HUES64 (cell line): ENCODE results near the gene KIR2DL1. TPM values are rescaled to one million over a fixed set of nuclear protein-coding genes. Genes with fewer than 3 reads are reported as not detected.
"Not testable (repeated sequence)": the region's sequence is repeated elsewhere in the genome, so short reads cannot be mapped to it uniquely, and the experiment has no call there.

Source experiments
- H3K27ac ChIP-seq: 2 replicates; pipeline ENCODE4 v1.7.0; 2013; ENCODE audit warnings: low read depth, low read length, inconsistent platforms
- H3K27me3 ChIP-seq: 2 replicates; pipeline ENCODE4 v1.6.1; 2013; ENCODE audit warnings: mild to moderate bottlenecking, low read length; ENCODE audit not compliant: insufficient read depth
- H3K36me3 ChIP-seq: 2 replicates; pipeline ENCODE4 v1.6.1; 2013; ENCODE audit warnings: mild to moderate bottlenecking, low read length; ENCODE audit not compliant: insufficient read depth
- H3K4me1 ChIP-seq: 2 replicates; pipeline ENCODE4 v1.6.1; 2013; ENCODE audit warnings: mild to moderate bottlenecking, low read length, moderate library complexity; ENCODE audit not compliant: insufficient read depth
- H3K4me3 ChIP-seq: 2 replicates; pipeline ENCODE4 v1.5.1; 2013; ENCODE audit warnings: mild to moderate bottlenecking, low read length, moderate library complexity
- H3K9ac ChIP-seq: 2 replicates; pipeline ENCODE4 v1.6.1; 2013; ENCODE audit warnings: mild to moderate bottlenecking, low read depth, low read length
- H3K9me3 ChIP-seq: 2 replicates; pipeline ENCODE4 v1.6.1; 2013; ENCODE audit warnings: low read depth, low read length; ENCODE audit not compliant: insufficient read depth
- WGBS: fragments of 150-250, 120-280 bp; methylation state at CpG from one replicate; pipeline ENCODE4 v1.1.7; 2013; ENCODE audit warnings: missing lambda C conversion rate; 5-methylcytosine and 5-hydroxymethylcytosine counted together
- polyA plus RNA-seq, 2 experiments: library from polyadenylated mRNA; stranded (reverse); fragments of 50-300 nt; gene quantifications; one replicate each; pipeline ENCODE4 v1.2.3, GENCODE V29; 2013

KIR2DL1 gene
- polyA plus RNA-seq (2013, experiment 1 of 2) = not detected
- not detected for polyA plus RNA-seq (2013, experiment 2 of 2)

GRCh38 chr19:54769646-54770045 lies at the start of gene KIR2DL1:
KIR2DL1 (plus strand) TSS chr19:54769793; CDS start chr19:54769851, 58 bp downstream.
- not testable (repeated sequence) for H3K4me1 ChIP-seq, H3K9ac ChIP-seq, H3K27me3 ChIP-seq, H3K4me3 ChIP-seq, H3K27ac ChIP-seq, H3K36me3 ChIP-seq
- peaks cover 11% of the 10 kb centered on the region; the same call in 1 of the 2 replicates for H3K9me3 ChIP-seq
- 90% methylated on average over 15 of the region's 15 CpGs for WGBS

GRCh38 chr19:54724142-54724541 lies 45.5 kb upstream of the KIR2DL1 start, which contains the start of gene KIR3DL3:
KIR3DL3 (plus strand) TSS chr19:54724442; CDS start chr19:54724497, 55 bp downstream.
- H3K4me1 ChIP-seq = no peaks in the 10 kb centered on the region
- no peak within 1 kb of the TSS for H3K4me3 ChIP-seq
- H3K27ac ChIP-seq = no peak within 1 kb of the TSS
- no peaks in the 10 kb centered on the region for H3K36me3 ChIP-seq
- 80% methylated on average over 9 of the region's 9 CpGs for WGBS
- no peaks in the 10 kb centered on the region for H3K27me3 ChIP-seq
- H3K9ac ChIP-seq = no peak within 1 kb of the TSS
- peaks cover 97% of the 10 kb centered on the region for H3K9me3 ChIP-seq

DNA sequence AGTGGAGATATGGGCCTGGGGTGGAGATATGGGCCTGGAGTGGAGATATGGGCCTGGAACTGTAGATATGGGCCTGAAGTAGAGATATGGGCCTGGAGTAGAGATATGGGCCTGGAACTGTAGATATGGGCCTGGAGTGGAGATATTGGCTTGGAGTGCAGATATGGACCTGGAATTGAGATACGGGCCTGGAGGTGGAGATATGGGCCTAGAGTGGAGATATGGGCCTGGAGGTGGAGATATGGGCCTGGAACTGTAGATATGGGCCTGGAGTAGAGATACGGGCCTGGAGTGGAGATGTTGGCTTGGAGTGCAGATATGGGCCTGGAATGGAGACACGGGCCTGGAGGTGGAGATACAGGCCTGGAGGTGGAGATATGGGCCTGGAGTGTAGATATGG lies 44.9 kb upstream of the KIR2DL1 start:
- WGBS = 72% methylated on average over 3 of the region's 3 CpGs

GRCh38 chr19:54725321-54725720 lies 44.3 kb upstream of the KIR2DL1 start:
- H3K9ac ChIP-seq = no peak overlapping the region
- peaks cover 98% of the 10 kb centered on the region for H3K9me3 ChIP-seq
- H3K4me1 ChIP-seq = no peaks in the 10 kb centered on the region
- H3K4me3 ChIP-seq = no peak overlapping the region
- no peaks in the 10 kb centered on the region for H3K36me3 ChIP-seq
- H3K27ac ChIP-seq = no peak overlapping the region
- no peaks in the 10 kb centered on the region for H3K27me3 ChIP-seq
- 74% methylated on average over 7 of the region's 7 CpGs for WGBS

More for the DNA sequence above, 44.9 kb upstream of the KIR2DL1 start:
- no peak overlapping the region for H3K9ac ChIP-seq
- H3K9me3 ChIP-seq = peaks cover 97% of the 10 kb centered on the region
- no peak overlapping the region for H3K4me3 ChIP-seq
- H3K27ac ChIP-seq = no peak overlapping the region
- no peaks in the 10 kb centered on the region for H3K4me1 ChIP-seq
- H3K36me3 ChIP-seq = no peaks in the 10 kb centered on the region
- no peaks in the 10 kb centered on the region for H3K27me3 ChIP-seq

DNA sequence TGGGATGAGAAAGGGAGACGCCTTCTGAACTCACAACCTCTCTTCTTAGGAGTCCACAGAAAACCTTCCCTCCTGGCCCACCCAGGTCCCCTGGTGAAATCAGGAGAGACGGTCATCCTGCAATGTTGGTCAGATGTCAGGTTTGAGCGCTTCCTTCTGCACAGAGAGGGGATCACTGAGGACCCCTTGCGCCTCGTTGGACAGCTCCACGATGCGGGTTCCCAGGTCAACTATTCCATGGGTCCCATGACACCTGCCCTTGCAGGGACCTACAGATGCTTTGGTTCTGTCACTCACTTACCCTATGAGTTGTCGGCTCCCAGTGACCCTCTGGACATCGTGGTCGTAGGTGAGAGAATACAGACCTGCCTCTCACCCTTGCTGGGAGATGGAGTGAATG lies 42.0 kb upstream of the KIR2DL1 start:
- Histone ChIP-seq H3K9me3 (peaks cover 98% of the 10 kb centered on the region), H3K4me3 (no peak overlapping the region), H3K27ac (no peak overlapping the region), H3K27me3 (no peaks in the 10 kb centered on the region), H3K4me1 (no peaks in the 10 kb centered on the region), H3K9ac (no peak overlapping the region), H3K36me3 (no peaks in the 10 kb centered on the region)
- WGBS = 79% methylated on average over 10 of the region's 10 CpGs

DNA sequence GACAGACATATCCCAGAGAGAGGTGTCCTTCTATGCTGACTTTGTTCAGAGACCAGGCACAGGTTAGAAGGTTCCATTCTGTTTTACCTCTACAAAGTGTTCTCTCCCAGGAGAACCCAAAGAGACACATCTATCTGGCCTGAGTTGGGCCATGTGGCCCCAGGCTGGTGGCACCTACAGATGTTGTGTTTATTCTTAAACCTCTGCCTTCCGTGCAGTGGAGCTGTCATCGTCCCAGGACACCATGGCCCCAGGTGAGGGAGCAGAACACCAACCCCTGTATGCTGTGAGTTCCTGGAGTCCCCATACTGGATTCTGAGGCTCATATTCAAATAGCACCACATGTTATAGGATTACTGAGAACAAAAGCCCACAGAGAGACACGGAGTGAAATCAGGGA lies 41.4 kb upstream of the KIR2DL1 start:
- H3K4me3 ChIP-seq = no peak overlapping the region
- peaks cover 98% of the 10 kb centered on the region for H3K9me3 ChIP-seq

GRCh38 chr19:54729416-54730188 lies 40.0 kb upstream of the KIR2DL1 start:
- no peaks in the 10 kb centered on the region for H3K4me1 ChIP-seq
- H3K4me3 ChIP-seq = no peak overlapping the region
- H3K9me3 ChIP-seq = peaks cover 92% of the 10 kb centered on the region
- no peak overlapping the region for H3K9ac ChIP-seq
- no peak overlapping the region for H3K27ac ChIP-seq
- H3K36me3 ChIP-seq = no peaks in the 10 kb centered on the region
- H3K27me3 ChIP-seq = no peaks in the 10 kb centered on the region
- 77% methylated on average over 14 of the region's 15 CpGs for whole genome bisulfite sequencing

More for the DNA sequence above, 41.4 kb upstream of the KIR2DL1 start:
- Histone ChIP-seq H3K27ac (no peak overlapping the region), H3K4me1 (no peaks in the 10 kb centered on the region), H3K27me3 (no peaks in the 10 kb centered on the region), H3K9ac (no peak overlapping the region), H3K36me3 (no peaks in the 10 kb centered on the region)
- 54% methylated on average over 2 of the region's 3 CpGs for WGBS

DNA sequence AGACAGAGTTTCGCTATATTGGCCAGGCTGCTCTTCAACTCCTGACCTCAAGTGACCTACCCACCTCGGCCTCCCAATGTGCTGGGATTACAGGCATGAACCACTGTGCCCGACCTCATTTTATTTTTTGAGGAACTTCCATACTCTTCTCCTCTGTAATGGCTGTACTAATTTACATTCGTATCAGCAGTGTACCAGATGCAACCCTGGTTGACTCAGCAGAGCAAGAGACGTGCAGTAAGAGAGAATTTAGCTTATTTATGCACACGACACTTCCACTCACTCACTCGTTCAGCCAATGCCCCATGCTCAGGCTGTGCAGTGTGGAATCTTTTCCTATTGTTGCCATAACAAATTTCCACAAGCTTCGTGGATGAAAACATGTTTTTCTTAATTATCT lies 38.4 kb upstream of the KIR2DL1 start:
- 65% methylated on average over 8 of the region's 8 CpGs for WGBS
- H3K27ac ChIP-seq = no peak overlapping the region
- H3K4me3 ChIP-seq = no peak overlapping the region
- no peak overlapping the region for H3K9ac ChIP-seq
- H3K9me3 ChIP-seq = peaks cover 81% of the 10 kb centered on the region
- no peaks in the 10 kb centered on the region for H3K27me3 ChIP-seq
- no peaks in the 10 kb centered on the region for H3K36me3 ChIP-seq
- H3K4me1 ChIP-seq = no peaks in the 10 kb centered on the region

GRCh38 chr19:54738306-54738705 lies 31.3 kb upstream of the KIR2DL1 start, which contains the start of gene KIR2DL3:
KIR2DL3 (plus strand) TSS chr19:54738513; CDS start chr19:54738546, 33 bp downstream.
- H3K9me3 ChIP-seq = peaks cover 56% of the 10 kb centered on the region
- not testable (repeated sequence) for H3K9ac ChIP-seq, H3K27me3 ChIP-seq, H3K4me3 ChIP-seq, H3K27ac ChIP-seq, H3K36me3 ChIP-seq, H3K4me1 ChIP-seq
- 87% methylated on average over 16 of the region's 16 CpGs for WGBS

DNA sequence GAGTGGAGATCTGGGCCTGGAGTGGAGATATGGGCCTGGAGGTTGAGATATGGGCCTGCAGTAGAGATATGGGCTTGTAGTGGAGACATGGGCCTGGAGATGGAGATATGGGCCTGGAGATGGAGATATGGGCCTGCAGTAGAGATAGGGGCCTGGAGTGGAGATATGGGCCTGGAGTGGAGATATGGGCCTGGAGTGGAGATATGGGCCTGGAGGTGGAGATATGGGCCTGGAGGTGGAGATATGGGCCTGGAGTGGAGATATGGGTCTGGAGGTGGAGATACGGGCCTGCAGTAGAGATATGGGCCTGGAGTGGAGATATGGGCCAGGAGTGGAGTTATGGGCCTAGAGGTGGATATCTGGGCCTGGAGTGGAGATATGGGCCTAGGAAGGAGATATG lies 30.9 kb upstream of the KIR2DL1 start:
- Histone ChIP-seq H3K4me1 (no peaks in the 10 kb centered on the region), H3K36me3 (no peaks in the 10 kb centered on the region), H3K9ac (no peak overlapping the region), H3K9me3 (peaks cover 52% of the 10 kb centered on the region), H3K27ac (no peak overlapping the region), H3K27me3 (no peaks in the 10 kb centered on the region), H3K4me3 (no peak overlapping the region)
- 88% methylated on average over 1 of the region's 1 CpG for WGBS

- Histone ChIP-seq H3K9me3 (peaks cover 53% of the 10 kb centered on the region), H3K9ac (no peak overlapping the region), H3K36me3 (no peaks in the 10 kb centered on the region), H3K27ac (no peak overlapping the region), H3K27me3 (no peaks in the 10 kb centered on the region), H3K4me3 (no peak overlapping the region), H3K4me1 (no peaks in the 10 kb centered on the region)
- 66% methylated on average over 13 of the region's 13 CpGs for WGBS
Observed at GRCh38 chr19:54739587-54740497, 29.8 kb upstream of the KIR2DL1 start.
